ENCODE data around the gene RINL. TPM values are rescaled to one million over a fixed set of nuclear protein-coding genes. Genes with fewer than 3 reads are reported as not detected.
"Not testable (repeated sequence)": the region's sequence is repeated elsewhere in the genome, so short reads cannot be mapped to it uniquely, and the experiment has no call there.

The RINL gene
- total RNA-seq, 1 donor from 2014 or later: 4.6 TPM

DNA sequence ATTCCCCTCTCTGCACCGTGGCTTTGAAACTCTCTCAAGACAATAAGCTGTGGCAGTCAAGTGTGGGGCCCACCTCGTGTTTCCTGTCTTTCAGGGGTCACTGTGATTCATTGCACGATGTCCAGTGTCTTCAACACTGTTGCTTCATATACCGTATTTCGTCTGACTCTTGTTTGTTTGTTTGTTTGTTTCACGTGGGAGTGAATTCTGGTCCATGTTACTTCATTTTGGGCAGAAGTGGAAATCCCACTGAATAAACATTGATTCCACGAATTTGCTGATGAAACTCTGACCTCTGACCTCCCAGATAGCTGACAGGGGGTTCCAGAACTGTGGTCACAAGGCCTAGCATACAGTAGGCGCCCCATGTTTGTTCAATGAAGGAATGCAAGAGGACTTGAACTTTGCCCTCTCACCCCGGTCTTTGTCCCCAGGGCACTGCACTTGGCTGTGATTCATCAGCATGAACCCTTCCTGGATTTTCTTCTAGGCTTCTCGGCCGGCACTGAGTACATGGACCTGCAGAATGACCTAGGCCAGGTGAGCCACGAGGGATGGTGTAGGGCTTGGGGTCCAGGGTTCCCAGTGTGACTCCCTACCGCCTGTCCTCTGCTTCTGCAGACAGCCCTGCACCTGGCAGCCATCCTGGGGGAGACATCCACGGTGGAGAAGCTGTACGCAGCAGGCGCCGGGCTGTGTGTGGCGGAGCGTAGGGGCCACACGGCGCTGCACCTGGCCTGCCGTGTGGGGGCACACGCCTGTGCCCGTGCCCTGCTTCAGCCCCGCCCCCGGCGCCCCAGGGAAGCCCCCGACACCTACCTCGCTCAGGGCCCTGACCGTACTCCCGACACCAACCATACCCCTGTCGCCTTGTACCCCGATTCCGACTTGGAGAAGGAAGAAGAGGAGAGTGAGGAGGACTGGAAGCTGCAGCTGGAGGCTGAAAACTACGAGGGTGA is 26.8 kb upstream of the RINL start:
- no peak for DNase-seq

DNA sequence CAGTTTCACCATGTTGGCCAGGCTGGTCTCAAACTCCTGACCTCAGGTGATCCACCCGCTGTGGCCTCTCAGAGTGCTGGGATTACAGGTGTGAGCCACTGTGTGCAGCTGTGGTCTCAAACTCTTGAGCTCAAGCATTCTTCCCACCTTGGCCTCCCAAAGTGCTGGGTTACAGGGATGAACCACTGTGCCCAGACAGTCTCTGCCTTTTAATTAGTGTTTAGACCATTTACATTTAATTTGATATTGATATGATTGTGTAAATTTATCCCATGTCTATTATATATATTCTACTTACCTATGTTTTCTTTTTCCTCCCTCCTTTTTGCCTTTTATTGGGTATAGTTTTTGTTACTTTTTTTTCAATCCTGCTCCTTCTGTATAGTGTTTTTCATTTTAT is 23.6 kb upstream of the RINL start:
- no peak for DNase-seq

DNA sequence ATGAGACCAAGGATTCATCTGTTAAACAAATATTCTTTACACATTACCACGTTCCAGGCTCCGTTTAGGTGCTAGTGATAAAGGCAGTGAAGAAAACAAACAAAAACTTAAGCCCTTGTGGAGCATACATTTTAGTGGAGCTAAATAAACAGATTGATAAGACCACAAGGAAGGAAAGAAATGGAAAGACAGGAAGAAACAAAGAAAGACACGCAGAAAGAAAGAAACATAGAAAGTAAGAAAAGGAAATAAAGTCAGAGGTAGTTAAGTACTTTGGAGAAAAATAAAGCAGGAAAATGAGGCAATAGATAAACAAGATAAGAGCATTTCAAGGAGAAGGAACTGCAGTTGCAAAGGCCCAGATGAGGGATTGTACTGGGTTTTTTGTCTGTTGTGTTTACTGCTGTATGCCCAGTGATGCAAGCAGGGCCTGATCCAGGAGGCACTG is 22.7 kb upstream of the RINL start:
- DNase-seq: no peak

DNA sequence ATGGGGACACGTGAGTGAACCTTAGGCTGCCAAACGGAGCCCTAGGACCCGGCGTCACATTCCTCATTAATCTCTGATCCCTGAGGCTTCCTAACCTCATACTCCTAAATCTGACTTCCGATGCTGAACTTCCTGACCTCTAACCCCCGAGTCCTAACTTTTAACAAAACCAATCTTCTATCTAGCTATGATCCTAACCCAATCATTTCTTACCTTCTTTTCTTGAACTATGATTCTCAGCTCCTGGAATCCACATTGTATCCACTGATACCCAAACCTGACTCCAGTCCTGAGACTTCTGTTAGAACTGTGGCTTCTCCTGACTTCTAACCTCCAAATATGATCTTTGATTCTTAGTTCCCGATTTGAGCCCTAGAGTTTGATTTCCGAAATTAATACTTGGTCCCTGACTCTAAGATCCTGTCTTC is 22.1 kb upstream of the RINL start:
- DNase-seq: peak; percentile 74

DNA sequence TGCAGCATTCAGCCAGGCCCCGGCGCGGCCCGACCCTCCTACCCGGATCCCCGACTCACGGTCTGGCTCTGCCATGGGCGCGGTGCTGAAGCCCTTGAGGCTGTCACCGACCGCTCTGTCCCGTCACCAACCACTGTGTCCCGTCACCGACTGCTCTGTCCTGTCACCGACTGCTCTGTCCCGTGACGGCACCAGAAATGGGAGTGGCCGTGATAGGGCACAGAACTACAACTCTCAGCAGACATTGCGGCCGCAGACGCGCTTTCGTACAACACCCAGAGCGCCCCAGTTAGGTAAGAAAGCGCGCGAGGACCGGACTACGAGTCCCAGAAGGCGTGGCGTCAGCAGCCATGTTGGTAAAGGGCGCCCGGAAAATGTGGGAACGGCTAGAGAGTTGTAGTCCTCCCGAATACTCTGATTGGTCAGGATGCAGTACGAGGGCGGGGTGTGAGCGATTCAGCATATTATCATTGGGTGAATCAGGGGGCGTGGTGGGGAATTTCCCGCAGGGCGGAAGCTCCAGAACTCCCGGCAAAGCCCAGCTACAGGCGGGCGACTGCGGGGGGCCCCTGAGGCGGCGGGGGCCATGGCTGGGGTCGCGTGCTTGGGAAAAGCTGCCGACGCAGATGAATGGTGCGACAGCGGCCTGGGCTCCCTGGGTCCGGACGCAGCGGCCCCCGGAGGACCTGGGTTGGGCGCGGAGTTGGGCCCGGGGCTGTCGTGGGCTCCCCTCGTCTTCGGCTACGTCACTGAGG is 21.5 kb upstream of the RINL start, which contains the start of the genes NFKBIB and SIRT2:
Gene NFKBIB, plus strand, starts transcription at position 523 of the 755 bp plus-strand sequence. Its CDS starts 64 bp downstream, at position 587.
Gene SIRT2, minus strand, starts transcription at position 172 of the 755 bp plus-strand sequence. Its CDS starts 97 bp downstream, at position 75.
- DNase-seq: peak; percentile 100

DNA sequence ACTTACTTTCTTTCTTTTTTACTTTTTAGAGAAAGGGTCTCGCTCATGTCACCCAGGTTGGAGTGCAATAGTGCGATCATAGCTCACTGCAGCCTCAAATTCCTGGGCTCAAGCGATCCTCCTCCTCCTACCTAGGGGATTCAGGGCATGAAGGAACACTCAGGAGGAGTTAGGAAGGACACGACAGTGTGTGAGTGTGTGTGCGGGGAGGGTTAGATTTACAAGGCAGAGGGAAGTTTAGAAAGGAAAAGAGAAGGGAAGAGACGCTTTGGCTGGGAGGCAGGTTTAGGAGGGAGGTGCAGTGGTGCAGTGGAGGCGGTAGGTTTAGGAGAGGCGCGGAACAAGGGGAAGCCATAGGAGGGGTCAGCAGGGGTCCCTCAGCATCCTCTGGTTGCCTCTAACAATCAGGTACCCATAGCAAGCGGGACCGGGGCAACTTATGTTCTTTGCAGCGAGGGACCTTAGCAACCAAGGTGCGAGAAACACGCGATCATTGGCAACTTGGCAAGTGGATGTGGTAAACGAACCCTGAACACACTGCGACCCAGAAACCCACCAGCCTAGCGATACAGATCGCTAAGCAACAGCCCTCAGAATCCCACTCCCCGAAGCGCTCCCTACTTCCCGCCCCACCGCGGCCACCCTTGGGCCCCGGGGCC is 20.8 kb upstream of the RINL start:
- DNase-seq: no peak

DNA sequence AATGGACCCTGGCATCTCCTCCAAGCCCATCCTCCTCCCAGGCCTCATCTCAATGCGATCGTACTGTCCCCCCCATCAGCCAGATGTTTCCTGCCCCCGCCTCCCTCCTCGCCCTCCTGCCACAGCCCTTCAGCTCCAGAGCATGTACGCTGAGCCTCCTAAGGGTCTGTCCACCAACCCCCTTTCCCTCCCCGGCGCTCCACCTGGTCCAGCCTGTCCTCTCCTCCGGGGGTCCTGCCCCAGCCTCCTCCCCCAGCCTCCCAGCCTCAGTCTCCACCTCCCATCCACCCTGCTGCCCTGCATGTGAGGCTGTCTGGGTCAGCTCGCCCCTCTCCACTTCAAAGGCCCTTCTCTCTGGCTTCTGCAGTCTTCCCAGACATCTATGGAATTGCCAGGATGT is 16.9 kb upstream of the RINL start:
- no peak for DNase-seq

DNA sequence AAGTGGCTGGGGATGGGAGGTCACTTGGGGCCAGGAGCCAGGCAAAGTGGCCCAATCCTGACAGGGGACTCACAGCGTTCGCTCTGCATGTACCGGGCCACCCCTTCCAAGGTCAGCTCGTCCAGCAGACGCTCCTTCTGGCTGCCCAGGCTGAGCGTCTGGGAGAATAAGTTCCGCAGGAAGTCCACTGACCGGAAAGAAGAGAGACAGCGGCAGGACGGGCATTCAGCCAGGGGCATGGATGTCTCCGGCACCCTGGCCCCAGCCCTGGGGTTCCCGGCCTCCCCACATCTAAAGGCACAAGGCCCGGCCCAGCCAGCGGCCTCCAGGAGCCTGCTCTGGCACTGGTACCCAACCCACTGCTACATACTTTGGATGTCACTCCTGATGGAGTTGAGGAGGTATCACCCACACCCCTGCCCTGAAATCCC is 15.3 kb upstream of the RINL start:
- DNase-seq: no peak

DNA sequence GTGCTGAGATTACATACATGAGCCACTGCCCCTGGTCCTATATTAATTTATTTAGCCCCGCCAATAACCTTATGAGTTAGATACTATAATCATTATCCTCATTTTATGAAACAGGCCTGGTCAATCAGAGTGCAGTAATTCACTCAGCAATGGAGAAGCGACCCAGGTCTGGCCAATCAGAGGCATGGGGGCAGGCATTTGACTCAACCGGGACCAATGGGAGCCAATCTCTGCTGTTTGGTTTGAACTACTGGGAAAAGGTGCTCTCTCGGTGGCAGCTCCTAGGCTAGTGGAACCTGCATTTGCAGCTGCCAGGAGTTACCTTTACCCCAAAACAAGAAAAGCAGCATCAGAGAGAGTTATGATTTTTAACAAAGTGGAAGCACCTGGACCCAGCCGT is 14.8 kb upstream of the RINL start:
- DNase-seq: no peak

DNA sequence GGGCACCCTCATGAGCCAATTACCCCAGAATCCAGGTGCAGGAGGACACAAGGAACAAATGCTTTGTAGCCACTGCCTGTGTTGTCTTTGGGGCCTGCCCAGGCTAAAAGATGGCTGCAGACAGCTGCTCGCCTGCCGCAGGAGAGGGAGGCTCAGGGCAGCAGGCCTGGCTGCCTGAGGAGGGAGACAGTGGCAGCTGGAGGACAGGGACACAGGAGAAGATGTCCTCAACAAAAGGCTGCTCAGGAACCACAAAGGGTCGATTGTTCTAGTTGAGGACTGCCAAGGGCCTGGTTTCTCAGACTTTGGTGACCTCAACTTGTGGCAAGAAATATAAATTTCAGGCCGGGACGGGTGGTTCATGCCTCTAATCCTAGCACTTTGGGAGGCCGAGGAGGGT is 13.7 kb upstream of the RINL start:
- DNase-seq: no peak

DNA sequence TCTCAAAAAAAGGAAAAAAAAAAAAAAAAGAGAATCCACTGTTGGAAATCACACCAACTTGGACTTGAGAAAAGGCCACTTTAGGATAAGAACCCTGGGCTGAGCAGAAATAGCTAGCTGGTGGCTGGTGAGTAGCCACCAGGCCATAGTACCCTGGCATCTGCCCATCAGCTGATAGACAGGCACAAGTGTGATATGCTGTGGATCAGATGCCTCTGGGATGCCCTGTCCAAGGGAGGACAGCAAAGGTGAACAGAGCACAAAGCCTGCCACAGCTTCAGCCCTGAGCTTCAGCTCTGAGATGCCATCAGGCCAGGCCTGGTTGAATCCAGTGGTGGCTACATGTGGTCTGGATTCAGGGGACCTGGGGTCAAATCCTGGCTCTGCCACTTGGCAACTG is 12.6 kb upstream of the RINL start:
- DNase-seq: no peak

DNA sequence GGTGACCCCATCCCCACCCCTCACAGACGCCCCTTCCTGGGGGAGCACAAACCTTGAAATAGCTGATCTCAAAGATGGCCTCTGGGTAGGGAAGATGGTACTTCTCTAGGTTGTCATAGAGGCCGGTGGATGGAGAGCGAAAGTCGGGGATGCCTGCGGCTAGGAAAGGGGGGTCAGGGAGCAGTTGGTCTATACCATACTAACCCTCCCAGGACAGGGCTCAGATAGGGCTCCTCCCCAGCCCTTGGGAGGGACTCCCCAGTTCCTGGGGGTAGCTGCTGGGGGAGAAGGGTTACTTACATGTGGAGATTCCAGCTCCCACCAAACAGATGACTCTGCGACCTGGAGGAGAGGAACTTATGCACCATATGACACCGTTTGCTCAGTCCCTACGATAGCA is 11.7 kb upstream of the RINL start:
- DNase-seq: no peak

DNA sequence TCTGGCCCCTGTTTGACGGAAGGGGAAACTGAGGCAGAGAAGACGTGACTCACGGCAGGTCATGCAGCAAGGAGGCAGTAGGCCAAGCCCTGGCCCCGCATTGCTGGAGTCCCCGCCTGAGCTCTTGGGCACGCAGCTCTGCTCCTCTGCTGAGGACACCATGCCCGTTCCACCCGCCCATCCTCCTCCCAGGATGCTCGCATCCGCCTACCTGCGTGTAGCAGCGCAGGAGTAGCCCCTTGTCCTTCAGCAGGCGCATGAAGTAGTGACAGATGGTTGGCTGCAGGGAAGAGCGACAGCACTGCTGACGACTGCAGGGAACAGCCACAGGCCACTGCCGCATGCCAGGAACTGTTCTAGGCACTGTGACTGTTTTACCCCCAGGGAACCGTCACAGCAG is 10.8 kb upstream of the RINL start:
- no peak for DNase-seq

DNA sequence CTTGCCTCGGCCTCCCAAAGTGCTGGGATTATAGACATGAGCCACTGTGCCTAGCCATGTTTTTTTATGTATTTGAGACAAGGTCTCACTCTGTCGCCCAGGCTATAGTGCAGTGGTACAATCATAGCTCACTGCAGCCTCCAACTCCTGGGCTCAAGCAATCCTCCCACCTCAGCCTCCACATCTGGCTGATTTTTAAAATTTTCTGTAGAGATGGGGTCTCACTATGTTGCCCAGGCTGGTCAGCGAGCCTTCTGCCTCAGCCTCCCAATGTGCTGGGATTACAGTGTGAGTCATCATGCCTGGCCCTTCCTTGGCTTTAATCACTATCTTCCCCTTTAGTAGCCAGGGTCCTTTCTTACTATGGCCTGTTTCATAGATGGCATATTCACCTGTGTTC is 6.6 kb upstream of the RINL start:
- not testable (repeated sequence) for DNase-seq

DNA sequence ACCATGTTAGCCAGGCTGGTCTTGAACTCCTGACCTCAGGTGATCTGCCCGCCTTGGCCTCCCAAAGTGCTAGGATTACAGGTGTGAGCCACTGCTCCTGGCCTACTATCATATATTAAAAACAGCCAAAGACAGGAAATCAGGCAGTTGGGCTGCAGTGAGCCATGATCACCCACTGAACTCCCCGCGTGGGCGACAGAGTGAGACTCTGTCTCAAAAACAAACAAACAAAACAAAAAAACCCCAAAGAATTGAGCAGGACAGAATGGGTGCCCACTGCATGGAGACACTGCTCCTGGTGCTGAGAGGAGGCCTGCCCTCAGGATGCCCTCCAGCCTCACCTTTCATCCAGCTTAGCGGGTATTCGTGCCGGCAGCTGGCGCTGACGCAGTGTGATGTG is 5.2 kb upstream of the RINL start:
- no peak for DNase-seq

DNA sequence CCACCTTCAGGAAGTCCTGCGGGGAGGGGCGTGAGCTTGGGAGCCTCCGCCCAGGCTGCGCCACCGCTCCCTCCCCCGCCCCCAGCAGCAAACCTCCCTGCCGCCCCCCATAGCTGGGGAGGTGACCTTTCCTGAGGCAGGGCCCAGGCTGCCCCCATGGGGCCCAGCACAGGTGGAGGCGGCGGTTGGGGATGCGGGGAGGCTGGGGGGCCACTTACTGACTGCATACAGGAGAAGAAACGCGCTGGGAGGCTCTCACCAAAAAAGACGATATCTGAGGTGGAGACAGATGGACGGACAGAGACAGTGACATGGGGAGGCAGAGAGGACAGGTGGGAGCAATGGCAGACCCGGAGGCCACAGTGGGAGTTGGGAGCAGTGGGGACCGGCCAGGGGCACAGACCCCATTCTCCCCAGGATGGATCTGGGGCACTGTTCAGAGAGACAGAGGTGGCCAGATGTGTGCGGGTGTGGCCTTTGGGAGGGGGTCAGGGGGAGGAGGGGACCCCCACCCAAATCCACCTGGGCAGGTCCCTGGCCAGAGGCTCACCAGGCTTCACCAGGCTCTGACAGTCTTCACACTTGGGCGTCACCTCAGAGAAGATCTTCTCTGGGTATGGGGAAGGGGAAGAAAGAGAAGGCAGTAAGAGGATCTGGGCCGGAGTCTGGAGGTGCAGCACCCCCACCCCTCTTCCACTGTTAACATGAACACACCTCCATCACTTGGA is 3.0 kb upstream of the RINL start:
- DNase-seq: no peak

DNA sequence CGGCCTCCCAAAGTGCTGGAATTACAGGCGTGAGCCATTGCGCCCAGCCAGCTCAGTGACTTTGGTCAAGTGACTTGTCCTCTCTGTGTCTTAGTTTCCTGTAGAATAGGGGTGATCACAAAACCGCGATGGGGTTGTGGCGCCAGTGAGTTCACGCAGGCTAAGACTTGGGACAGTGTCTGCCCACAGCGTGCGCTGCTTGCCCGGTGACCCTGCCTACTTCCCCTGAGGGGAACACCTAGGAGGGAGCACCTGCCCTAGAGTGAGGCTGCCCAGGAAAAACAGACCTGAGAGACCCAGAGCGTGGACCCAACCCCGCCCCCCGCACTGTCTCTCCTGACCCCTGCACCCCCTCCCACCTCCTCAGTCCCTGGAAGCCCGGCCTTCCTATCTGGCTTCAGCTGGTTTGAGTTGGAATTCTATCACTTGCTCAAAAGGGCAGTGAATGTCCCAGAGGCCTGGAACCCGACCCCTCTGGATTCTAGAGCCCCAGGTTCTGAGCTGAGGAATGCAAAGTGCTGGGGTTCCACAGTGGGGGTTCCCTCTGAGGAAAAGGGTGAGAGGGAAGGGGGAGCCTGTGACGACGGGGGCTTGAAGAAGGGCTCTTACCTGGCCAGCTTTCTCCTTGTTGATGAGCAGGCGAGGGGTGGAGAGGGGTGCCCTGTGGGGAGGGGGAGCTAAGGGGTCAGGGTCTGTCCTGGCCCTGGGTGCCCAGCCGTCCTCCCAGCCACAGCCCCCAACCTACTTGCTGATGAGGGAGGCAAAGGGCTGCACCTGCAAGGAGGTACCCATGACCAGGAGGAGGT is 2.2 kb upstream of the RINL start:
- no peak for DNase-seq

DNA sequence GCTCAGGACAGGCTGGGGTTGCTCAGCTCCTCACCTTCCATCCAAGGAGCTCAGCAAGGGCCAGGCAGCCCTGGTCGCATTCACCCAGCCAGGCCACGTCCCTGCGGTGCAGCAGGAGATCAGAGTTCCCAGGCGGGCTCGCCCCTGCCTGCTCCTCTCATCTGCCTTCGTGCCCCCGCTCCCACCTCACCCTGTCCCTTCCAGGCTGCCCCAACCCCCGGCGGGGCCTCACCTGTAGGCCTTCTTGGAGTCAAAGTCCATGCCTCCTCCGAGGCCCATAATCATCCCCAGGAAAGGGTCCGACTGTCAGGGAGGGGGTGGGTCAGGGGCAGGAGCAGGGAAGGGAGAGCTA is 1.3 kb upstream of the RINL start:
- no peak for DNase-seq

DNA sequence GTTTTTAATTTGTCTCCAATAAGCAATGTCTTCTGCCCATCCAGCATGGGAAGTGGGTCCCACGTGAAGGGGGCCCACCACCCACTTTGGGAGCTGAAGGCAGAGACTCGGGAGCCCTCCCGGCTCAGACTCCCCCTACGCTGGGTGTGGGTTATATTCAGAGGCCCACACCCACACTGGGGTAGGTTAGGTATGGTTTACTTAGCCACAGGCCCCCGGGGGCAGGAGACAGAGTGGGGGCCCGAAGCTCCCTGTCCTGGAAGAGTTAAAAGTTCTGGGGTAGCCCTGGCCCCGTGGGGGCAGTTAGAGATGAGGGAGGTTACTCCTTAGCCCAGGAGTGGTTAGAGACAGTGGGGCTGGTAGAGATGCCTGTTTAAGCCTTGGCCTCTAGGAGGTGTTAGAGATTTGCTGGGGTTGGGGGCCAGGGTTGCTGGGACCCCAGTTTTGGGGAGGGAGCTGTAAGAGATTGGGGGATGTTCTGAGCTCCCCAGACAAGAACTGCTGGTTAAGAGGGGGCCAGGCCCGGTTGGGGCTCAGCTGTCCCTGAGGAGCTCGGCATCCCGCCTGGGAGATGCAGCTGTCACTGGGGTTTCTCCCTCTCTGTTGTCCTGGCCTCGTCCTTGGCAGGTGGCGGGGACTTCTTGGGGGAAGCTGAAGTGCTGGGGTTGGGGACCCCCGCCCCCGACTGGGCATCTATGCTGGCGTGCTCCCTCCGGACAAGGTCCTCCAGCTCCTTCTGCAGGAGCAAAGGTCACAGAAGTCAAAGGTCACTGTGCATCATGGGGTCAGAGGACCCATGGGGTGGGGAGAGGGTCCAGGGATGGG is 712 bp upstream of the RINL start:
- no peak for DNase-seq

Data from skin of body (tissue), 2 donors.